PC-9 (cell line): ENCODE measurements around the gene ACP2. TPM values are rescaled to one million over a fixed set of nuclear protein-coding genes. Genes with fewer than 3 reads are reported as not detected.

Experiments
- BruUV-seq: library from RNA; stranded (reverse); fragments of 400-500 nt; replicated peaks from 2 replicates; lab custom pipeline; 2021; lab: Mats Ljungman, UMichigan
- CTCF ChIA-PET: fragments of 300-600 bp; sonication (Branson Sonifier 250); formaldehyde crosslinking; loops from one replicate; lab custom pipeline; 2022; ENCODE audit warnings: antibody characterized with exemption; lab: Charles Lee
- POLR2A ChIA-PET: fragments of 300-600 bp; sonication (Branson Sonifier 250); formaldehyde crosslinking; loops from one replicate; lab custom pipeline; 2022; ENCODE audit warnings: antibody characterized with exemption; ENCODE audit not compliant: unreplicated experiment; lab: Charles Lee
- DNase-seq, 2 experiments: peaks; one replicate each; pipeline versions ENCODE4 v3.0.0 to v3.0.0-alpha.2; 2015 to 2022; ENCODE audit warnings: mixed read lengths in 1 of 2
- H2AFZ ChIP-seq: fragments of 200-600 bp; sonication (generic); 2 replicates; pipeline ENCODE4 v1.8.1; 2017; ENCODE audit warnings: antibody characterized with exemption
- H3F3A ChIP-seq: fragments of 200-600 bp; sonication (generic); 2 replicates; pipeline ENCODE4 v1.8.1; 2017; ENCODE audit warnings: antibody characterized with exemption, mild to moderate bottlenecking, low read depth; ENCODE audit not compliant: insufficient read depth
- H3K27ac ChIP-seq: fragments of 200-600 bp; sonication (generic); 2 replicates; pipeline ENCODE4 v1.6.1; 2016; ENCODE audit warnings: mixed run types
- H3K27me3 ChIP-seq: fragments of 200-600 bp; sonication (generic); 2 replicates; pipeline ENCODE4 v1.6.1; 2016; ENCODE audit warnings: low read depth, mixed run types; ENCODE audit not compliant: insufficient read depth
- H3K36me3 ChIP-seq: fragments of 200-600 bp; sonication (generic); 2 replicates; pipeline ENCODE4 v1.6.1; 2016; ENCODE audit warnings: low read depth, mixed run types
- H3K4me1 ChIP-seq: fragments of 200-600 bp; sonication (generic); replicated peaks from 2 replicates; pipeline ENCODE4 v1.6.1; 2016; ENCODE audit warnings: mixed run types; ENCODE audit not compliant: insufficient read depth
- H3K4me2 ChIP-seq: fragments of 200-600 bp; sonication (generic); 2 replicates; pipeline ENCODE4 v1.6.1; 2017; ENCODE audit warnings: mixed run types
- H3K4me3 ChIP-seq: fragments of 200-600 bp; sonication (generic); 2 replicates; pipeline ENCODE4 v1.6.1; 2016; ENCODE audit warnings: mixed run types
- H3K79me2 ChIP-seq: fragments of 200-600 bp; sonication (generic); 2 replicates; pipeline ENCODE4 v1.6.1; 2017; ENCODE audit warnings: low read depth, mixed run types
- H3K9me2 ChIP-seq: fragments of 200-600 bp; sonication (generic); 2 replicates; pipeline ENCODE4 v1.8.1; 2017; ENCODE audit warnings: mild to moderate bottlenecking; ENCODE audit not compliant: insufficient read depth
- H3K9me3 ChIP-seq: fragments of 200-600 bp; sonication (generic); 2 replicates; pipeline ENCODE4 v1.8.1; 2016; ENCODE audit warnings: low read depth; ENCODE audit not compliant: insufficient read depth
- H4K20me1 ChIP-seq: fragments of 200-600 bp; sonication (generic); 2 replicates; pipeline ENCODE4 v1.8.1; 2017; ENCODE audit not compliant: insufficient read depth
- EZH2 ChIP-seq: fragments of 200-600 bp; sonication (generic); IDR thresholded peaks from 2 replicates; pipeline ENCODE4 v1.8.0; 2017; ENCODE audit warnings: antibody characterized with exemption, low read depth
- intact Hi-C: fragments of 100-400 bp; cut with micrococcal nuclease; formaldehyde crosslinking; loops from one replicate; pipeline ENCODE4 v1.10.0; 2022; ENCODE audit not compliant: unreplicated experiment
- total RNA-seq: library from RNA; stranded (reverse); gene quantifications from 2 replicates; pipeline ENCODE4 v1.2.3, GENCODE V29; 2021
- TF ChIP-seq, protein P1 (sequence below): fragments of 200-600 bp; sonication (generic); conservative IDR thresholded peaks from 2 replicates; pipeline ENCODE4 v1.6.1; 2017; ENCODE audit warnings: mixed run types, antibody characterized with exemption, mild to moderate bottlenecking, moderate library complexity

The ACP2 gene
- total RNA-seq, 1 experiment from 2014 or later, result 24.1 TPM

DNA sequence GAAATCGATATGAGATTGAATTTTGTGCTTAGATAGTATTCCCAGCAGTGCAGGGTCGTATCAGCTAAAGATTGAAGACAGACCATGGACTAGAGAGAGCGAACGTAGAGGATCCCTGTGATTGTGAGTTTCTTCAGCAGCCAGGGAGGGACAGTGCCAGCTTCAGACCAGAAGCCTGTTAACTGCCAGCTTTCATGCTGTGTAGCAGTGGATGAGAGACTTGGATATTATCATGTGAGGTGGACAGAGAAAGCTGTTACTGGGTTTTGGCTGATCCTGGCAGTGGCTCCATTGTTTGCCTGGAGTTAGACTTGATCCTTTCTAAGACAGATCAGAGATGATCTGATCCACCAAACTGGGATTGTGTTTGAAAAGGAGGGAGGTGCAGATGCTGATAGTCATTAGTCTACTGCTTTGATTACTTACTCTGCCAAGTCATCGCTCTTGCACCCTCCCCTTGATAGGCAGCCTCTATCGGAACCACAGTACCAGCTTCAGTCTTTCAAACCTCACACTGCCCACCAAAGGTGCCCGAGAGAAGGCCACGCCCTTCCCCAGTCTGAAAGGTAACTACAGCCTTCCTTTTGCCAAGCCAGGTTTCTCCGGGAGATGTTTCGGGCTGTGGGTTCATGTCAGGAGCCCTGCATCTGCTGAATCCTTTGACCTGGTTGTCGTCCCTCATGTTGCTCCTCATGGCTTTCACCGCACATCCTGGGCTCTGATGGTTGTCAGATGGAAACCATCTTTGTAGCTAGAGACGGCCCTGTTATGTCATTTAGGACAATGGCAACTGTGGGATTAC is 37.6 kb upstream of the ACP2 start:
- CTCF ChIA-PET, result no interaction called here
- H3K9me3 ChIP-seq, result no peaks in the 10 kb centered on the region
- TF ChIP-seq EZH2, result no peak
- TF ChIP-seq, protein P1, sequence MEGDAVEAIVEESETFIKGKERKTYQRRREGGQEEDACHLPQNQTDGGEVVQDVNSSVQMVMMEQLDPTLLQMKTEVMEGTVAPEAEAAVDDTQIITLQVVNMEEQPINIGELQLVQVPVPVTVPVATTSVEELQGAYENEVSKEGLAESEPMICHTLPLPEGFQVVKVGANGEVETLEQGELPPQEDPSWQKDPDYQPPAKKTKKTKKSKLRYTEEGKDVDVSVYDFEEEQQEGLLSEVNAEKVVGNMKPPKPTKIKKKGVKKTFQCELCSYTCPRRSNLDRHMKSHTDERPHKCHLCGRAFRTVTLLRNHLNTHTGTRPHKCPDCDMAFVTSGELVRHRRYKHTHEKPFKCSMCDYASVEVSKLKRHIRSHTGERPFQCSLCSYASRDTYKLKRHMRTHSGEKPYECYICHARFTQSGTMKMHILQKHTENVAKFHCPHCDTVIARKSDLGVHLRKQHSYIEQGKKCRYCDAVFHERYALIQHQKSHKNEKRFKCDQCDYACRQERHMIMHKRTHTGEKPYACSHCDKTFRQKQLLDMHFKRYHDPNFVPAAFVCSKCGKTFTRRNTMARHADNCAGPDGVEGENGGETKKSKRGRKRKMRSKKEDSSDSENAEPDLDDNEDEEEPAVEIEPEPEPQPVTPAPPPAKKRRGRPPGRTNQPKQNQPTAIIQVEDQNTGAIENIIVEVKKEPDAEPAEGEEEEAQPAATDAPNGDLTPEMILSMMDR, result no peak
- no peak overlapping the region for H2AFZ ChIP-seq
- peaks cover 31% of the 10 kb centered on the region for H3K36me3 ChIP-seq
- no TSS peak for BruUV-seq
- H3F3A ChIP-seq, result no peaks in the 10 kb centered on the region
- no peaks in the 10 kb centered on the region for H3K79me2 ChIP-seq
- no peak for DNase-seq
- H3K4me2 ChIP-seq, result no peak overlapping the region
- H3K27me3 ChIP-seq, result no peaks in the 10 kb centered on the region
- no peaks in the 10 kb centered on the region for H4K20me1 ChIP-seq
- POLR2A ChIA-PET, result no interaction called here
- no peak overlapping the region for H3K27ac ChIP-seq
- no peak overlapping the region for H3K4me3 ChIP-seq
- intact Hi-C loops, result no loop called here
- H3K9me2 ChIP-seq, result no peaks in the 10 kb centered on the region
- no peaks in the 10 kb centered on the region for H3K4me1 ChIP-seq

DNA sequence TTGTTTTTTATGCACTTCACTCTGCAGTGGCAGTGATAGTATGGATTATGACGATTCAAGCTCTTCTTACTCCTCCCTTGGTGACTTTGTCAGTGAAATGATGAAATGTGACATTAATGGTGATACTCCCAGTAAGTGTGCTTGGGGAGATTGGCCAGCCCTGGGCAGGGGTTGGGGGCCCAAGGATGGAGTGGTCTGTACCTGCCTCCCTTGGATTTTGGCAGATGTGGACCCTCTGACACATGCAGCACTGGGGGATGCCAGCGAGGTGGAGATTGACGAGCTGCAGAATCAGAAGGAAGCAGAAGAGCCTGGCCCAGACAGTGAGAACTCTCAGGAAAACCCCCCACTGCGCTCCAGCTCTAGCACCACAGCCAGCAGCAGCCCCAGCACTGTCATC is 35.5 kb upstream of the ACP2 start:
- no peaks in the 10 kb centered on the region for H4K20me1 ChIP-seq
- TF ChIP-seq EZH2, result no peak
- no peaks in the 10 kb centered on the region for H3K9me3 ChIP-seq
- no peaks in the 10 kb centered on the region for H3K27me3 ChIP-seq
- no peaks in the 10 kb centered on the region for H3F3A ChIP-seq
- H3K9me2 ChIP-seq, result no peaks in the 10 kb centered on the region
- H3K4me1 ChIP-seq, result no peaks in the 10 kb centered on the region
- no peak overlapping the region for H3K4me3 ChIP-seq
- ChIA-PET CTCF (no interaction called here), POLR2A (no interaction called here)
- no peak overlapping the region for H3K27ac ChIP-seq
- no peaks in the 10 kb centered on the region for H3K79me2 ChIP-seq
- no peak for DNase-seq
- peaks cover 38% of the 10 kb centered on the region for H3K36me3 ChIP-seq
- intact Hi-C loops, result no loop called here
- BruUV-seq, result TSS peak; percentile 12
- no peak overlapping the region for H3K4me2 ChIP-seq
- H2AFZ ChIP-seq, result no peak overlapping the region

DNA sequence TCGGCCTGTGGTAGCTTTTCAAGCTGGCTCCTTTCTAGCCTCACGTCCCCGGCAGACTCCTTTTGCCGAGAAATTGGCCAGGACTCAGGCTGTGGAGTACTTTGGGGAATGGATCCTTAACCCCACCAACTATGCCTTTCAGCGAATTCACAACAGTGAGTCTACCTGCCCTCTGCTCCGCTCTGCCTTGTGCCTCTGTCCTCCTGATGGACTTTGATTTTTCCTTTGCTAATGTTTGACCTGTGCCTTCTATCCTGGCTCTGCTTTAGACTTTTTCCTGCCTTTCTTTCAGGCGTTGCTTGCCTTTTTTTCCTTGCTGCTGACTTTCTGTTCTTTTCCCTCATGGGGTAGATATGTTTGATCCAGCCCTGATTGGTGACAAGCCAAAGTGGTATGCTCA is 33.8 kb upstream of the ACP2 start:
- no peak for DNase-seq
- TF ChIP-seq, protein P1, result no peak
- no peak for TF ChIP-seq EZH2
- Histone ChIP-seq H3K79me2 (no peaks in the 10 kb centered on the region), H3K27ac (no peak overlapping the region), H3K9me3 (no peaks in the 10 kb centered on the region), H3F3A (peaks cover under 1% of the 10 kb centered on the region; the same call in 1 of the 2 replicates), H4K20me1 (no peaks in the 10 kb centered on the region), H3K9me2 (no peaks in the 10 kb centered on the region), H3K4me2 (no peak overlapping the region), H3K4me1 (no peaks in the 10 kb centered on the region), H3K27me3 (no peaks in the 10 kb centered on the region), H2AFZ (no peak overlapping the region), H3K4me3 (no peak overlapping the region), H3K36me3 (peaks cover 43% of the 10 kb centered on the region)
- ChIA-PET CTCF (no interaction called here), POLR2A (no interaction called here)
- intact Hi-C loops, result no loop called here
- no TSS peak for BruUV-seq
